T-cell (primary cell): ENCODE data around the gene SKIC2. TPM values are rescaled to one million over a fixed set of nuclear protein-coding genes. Genes with fewer than 3 reads are reported as not detected.
"Not testable (repeated sequence)": the region's sequence is repeated elsewhere in the genome, so short reads cannot be mapped to it uniquely, and the experiment has no call there.

Experiments
- ATAC-seq, 4 experiments: fragments of 200-7000 bp in 3 of 4; fragments of 150-1000 bp in 1 of 4; cut with Tn5 transposase; replicated peaks in 1 of 4; 1 replicate in 3 of 4; 2 replicates in 1 of 4; pipeline ENCODE4 v1.10.0; 2021; ENCODE audit warnings: moderate library complexity in 3 of 4, mild to moderate bottlenecking in 2 of 4, moderate number of reproducible peaks in 1 of 4
- CTCF ChIA-PET, 2 donors: fragments of 300-600 bp; sonication (Branson Sonifier 250); formaldehyde crosslinking; loops; one replicate each; lab custom pipeline; 2022; ENCODE audit warnings: antibody characterized with exemption in 2 of 2; lab: Charles Lee
- POLR2A ChIA-PET, 2 donors: fragments of 300-600 bp; sonication (Branson Sonifier 250); formaldehyde crosslinking; loops; one replicate each; lab custom pipeline; 2022; ENCODE audit warnings: antibody characterized with exemption in 2 of 2; lab: Charles Lee
- DNase-seq, 35 experiments: peaks; one replicate each; pipeline versions ENCODE4 v3.0.0 to v3.0.0-alpha.2; 2013 to 2023
- H3K27ac ChIP-seq: one replicate; pipeline ENCODE4 v1.5.1; 2013; ENCODE audit warnings: low read length
- H3K27me3 ChIP-seq, 2 experiments: replicated peaks in 1 of 2; 1 replicate in 1 of 2; 2 replicates in 1 of 2; pipeline versions ENCODE4 v1.6.1 to v1.7.0; 2013; ENCODE audit warnings: low read length in 1 of 2, mixed read lengths in 1 of 2; ENCODE audit not compliant: control insufficient read depth in 2 of 2, insufficient read depth in 2 of 2; ENCODE audit errors: extremely low read depth in 1 of 2
- H3K36me3 ChIP-seq, 2 donors: 1 replicate in 1 of 2; 2 replicates in 1 of 2; pipeline versions ENCODE4 v1.6.1 to v1.7.0; 2013; ENCODE audit warnings: low read length in 1 of 2; ENCODE audit not compliant: control insufficient read depth in 2 of 2, insufficient read depth in 1 of 2; ENCODE audit errors: extremely low read depth in 1 of 2
- H3K4me1 ChIP-seq, 2 experiments: 1 replicate in 1 of 2; 2 replicates in 1 of 2; pipeline versions ENCODE4 v1.6.1 to v1.7.0; 2013; ENCODE audit warnings: low read length in 2 of 2, mixed read lengths in 1 of 2; ENCODE audit not compliant: insufficient read depth in 2 of 2, control insufficient read depth in 1 of 2; ENCODE audit errors: extremely low read depth in 1 of 2
- H3K4me3 ChIP-seq, 2 donors: 1 replicate in 1 of 2; 2 replicates in 1 of 2; pipeline versions ENCODE4 v1.5.1 to v1.7.0; 2013; ENCODE audit warnings: mild to moderate bottlenecking in 2 of 2, low read length in 1 of 2, moderate library complexity in 1 of 2; ENCODE audit not compliant: control insufficient read depth in 1 of 2; ENCODE audit errors: extremely low read depth in 1 of 2
- H3K9me3 ChIP-seq: 2 replicates; pipeline ENCODE4 v1.7.0; 2013
- H3K27ac Mint-ChIP-seq, 2 donors: one replicate each; pipeline ENCODE4 v1.8.0; 2020 to 2021; ENCODE audit warnings: mild to moderate bottlenecking in 2 of 2, mixed read lengths in 2 of 2
- H3K27me3 Mint-ChIP-seq, 2 donors: one replicate each; pipeline ENCODE4 v1.8.0; 2021 to 2022; ENCODE audit warnings: mixed read lengths in 2 of 2
- H3K36me3 Mint-ChIP-seq: one replicate; pipeline ENCODE4 v1.8.0; 2021; ENCODE audit warnings: mixed read lengths
- H3K4me1 Mint-ChIP-seq, 3 donors: one replicate each; pipeline ENCODE4 v1.8.0; 2020 to 2022; ENCODE audit warnings: mixed read lengths in 3 of 3, mild to moderate bottlenecking in 1 of 3
- H3K4me3 Mint-ChIP-seq, 3 donors: one replicate each; pipeline ENCODE4 v1.8.0; 2020 to 2022; ENCODE audit warnings: mild to moderate bottlenecking in 3 of 3, mixed read lengths in 3 of 3, moderate library complexity in 3 of 3
- H3K9me3 Mint-ChIP-seq, 3 donors: one replicate each; pipeline ENCODE4 v1.8.0; 2020 to 2022; ENCODE audit warnings: mixed read lengths in 3 of 3
- WGBS: methylation state at CpG from one replicate; pipeline ENCODE4 v1.1.5; 2013; ENCODE audit warnings: missing lambda C conversion rate; ENCODE audit not compliant: insufficient coverage; 5-methylcytosine and 5-hydroxymethylcytosine counted together
- total RNA-seq, 35 experiments: library from RNA in 6 of 35; stranded (reverse) in 6 of 35; fragments of 120-200 nt in 1 of 35; gene quantifications; one replicate each; pipeline versions ENCODE4 v1.2.1 to v1.2.4 and lab custom pipeline; 2013 to 2026

Gene SKIC2
- total RNA-seq, 5 donors from 2014 or later (not counting 1 experiment from before 2014, with no cell fraction given): 104 to 169 (median 112) TPM

- CTCF ChIA-PET: no interaction called here
Observed at GRCh38 chr6:31928672-31928939, 30.4 kb upstream of the SKIC2 start.

GRCh38 chr6:31930962-31931361 lies 28.0 kb upstream of the SKIC2 start:
- Mint-ChIP-seq H3K9me3 (no peaks in the 10 kb centered on the region), H3K4me1 (no peaks in the 10 kb centered on the region), H3K27ac (no peak overlapping the region), H3K27me3 (peaks cover 0 to 8% of the 10 kb centered on the region in 2 donors), H3K36me3 (no peaks in the 10 kb centered on the region), H3K4me3 (no peak overlapping the region)
- H3K4me3 ChIP-seq: no peak overlapping the region
- ChIA-PET POLR2A (no interaction called here), CTCF (no interaction called here)
- peaks cover 2 to 21% of the 10 kb centered on the region in 2 experiments for H3K27me3 ChIP-seq
- H3K36me3 ChIP-seq: no peaks in the 10 kb centered on the region
- no peak for DNase-seq
- no peak for ATAC-seq
- WGBS: no CpG with 5 or more reads among the region's 1 CpG
- H3K9me3 ChIP-seq: no peaks in the 10 kb centered on the region
- H3K27ac ChIP-seq: no peak overlapping the region
- no peaks in the 10 kb centered on the region for H3K4me1 ChIP-seq

More at GRCh38 chr6:31928672-31928939, 30.4 kb upstream of the SKIC2 start:
- no peaks in the 10 kb centered on the region for H3K9me3 Mint-ChIP-seq
- ATAC-seq: no peak
- H3K36me3 Mint-ChIP-seq: no peaks in the 10 kb centered on the region
- H3K27ac ChIP-seq: no peak overlapping the region
- POLR2A ChIA-PET: no interaction called here
- H3K36me3 ChIP-seq: no peaks in the 10 kb centered on the region
- H3K4me3 ChIP-seq: no peak overlapping the region
- H3K4me1 Mint-ChIP-seq: no peaks in the 10 kb centered on the region
- peaks cover 0 to 6% of the 10 kb centered on the region in 2 donors for H3K27me3 Mint-ChIP-seq
- H3K9me3 ChIP-seq: no peaks in the 10 kb centered on the region
- no peak for DNase-seq
- H3K4me3 Mint-ChIP-seq: no peak overlapping the region
- no peaks in the 10 kb centered on the region for H3K4me1 ChIP-seq
- H3K27ac Mint-ChIP-seq: no peak overlapping the region
- H3K27me3 ChIP-seq: peaks cover 2 to 16% of the 10 kb centered on the region in 2 experiments
- WGBS: 71% methylated on average over 3 of the region's 9 CpGs

GRCh38 chr6:31932137-31932536 lies 26.8 kb upstream of the SKIC2 start:
- ATAC-seq, POLR2A ChIA-PET, H3K36me3 ChIP-seq, H3K4me1 Mint-ChIP-seq, H3K9me3 ChIP-seq, H3K9me3 Mint-ChIP-seq, DNase-seq, H3K36me3 Mint-ChIP-seq, H3K27me3 Mint-ChIP-seq, H3K27ac Mint-ChIP-seq, H3K4me3 Mint-ChIP-seq, H3K27ac ChIP-seq, H3K4me3 ChIP-seq, H3K4me1 ChIP-seq, CTCF ChIA-PET: not testable (repeated sequence)
- peaks cover 2 to 21% of the 10 kb centered on the region in 2 experiments for H3K27me3 ChIP-seq
- no CpG with 5 or more reads among the region's 32 CpGs for WGBS

GRCh38 chr6:31933537-31933936 lies 25.4 kb upstream of the SKIC2 start:
- Mint-ChIP-seq H3K4me1 (no peaks in the 10 kb centered on the region), H3K27ac (no peak overlapping the region), H3K36me3 (no peaks in the 10 kb centered on the region), H3K9me3 (no peaks in the 10 kb centered on the region), H3K4me3 (no peak overlapping the region), H3K27me3 (peaks cover 0 to 5% of the 10 kb centered on the region in 2 donors)
- H3K27me3 ChIP-seq: peaks cover 0 to 12% of the 10 kb centered on the region in 2 experiments
- DNase-seq (no peak), ATAC-seq (no peak)
- H3K9me3 ChIP-seq: no peaks in the 10 kb centered on the region
- CTCF ChIA-PET: no interaction called here
- no peak overlapping the region for H3K4me3 ChIP-seq
- no peaks in the 10 kb centered on the region for H3K36me3 ChIP-seq
- no peak overlapping the region for H3K27ac ChIP-seq
- no peaks in the 10 kb centered on the region for H3K4me1 ChIP-seq
- POLR2A ChIA-PET: no interaction called here
- 91% methylated on average over 17 of the region's 19 CpGs for WGBS

GRCh38 chr6:31935021-31935420 lies 24.0 kb upstream of the SKIC2 start:
- no peak overlapping the region for H3K4me3 ChIP-seq
- peaks cover 0 to 9% of the 10 kb centered on the region in 2 experiments for H3K27me3 ChIP-seq
- Mint-ChIP-seq H3K4me3 (no peak overlapping the region), H3K27me3 (peaks cover 0 to 5% of the 10 kb centered on the region in 2 donors), H3K36me3 (no peaks in the 10 kb centered on the region), H3K4me1 (no peaks in the 10 kb centered on the region), H3K27ac (no peak overlapping the region), H3K9me3 (no peaks in the 10 kb centered on the region)
- CTCF ChIA-PET: no interaction called here
- no peaks in the 10 kb centered on the region for H3K9me3 ChIP-seq
- H3K27ac ChIP-seq: no peak overlapping the region
- ATAC-seq (no peak), DNase-seq (no peak)
- WGBS: no CpG with 5 or more reads among the region's 3 CpGs
- no peaks in the 10 kb centered on the region for H3K4me1 ChIP-seq
- H3K36me3 ChIP-seq: no peaks in the 10 kb centered on the region
- POLR2A ChIA-PET: no interaction called here

GRCh38 chr6:31935823-31936222 lies 23.2 kb upstream of the SKIC2 start:
- H3K27ac ChIP-seq: no peak overlapping the region
- no peaks in the 10 kb centered on the region for H3K9me3 ChIP-seq
- ATAC-seq (no peak), DNase-seq (no peak)
- H3K9me3 Mint-ChIP-seq: no peaks in the 10 kb centered on the region
- ChIA-PET POLR2A (no interaction called here), CTCF (no interaction called here)
- no peaks in the 10 kb centered on the region for H3K4me1 ChIP-seq
- H3K27ac Mint-ChIP-seq: no peak overlapping the region
- peaks cover 0 to 5% of the 10 kb centered on the region in 2 donors for H3K27me3 Mint-ChIP-seq
- 74% methylated on average over 9 of the region's 9 CpGs for WGBS
- H3K36me3 ChIP-seq: no peaks in the 10 kb centered on the region
- H3K4me3 ChIP-seq: no peak overlapping the region
- no peaks in the 10 kb centered on the region for H3K36me3 Mint-ChIP-seq
- H3K27me3 ChIP-seq: peaks cover 0 to 9% of the 10 kb centered on the region in 2 experiments
- H3K4me3 Mint-ChIP-seq: no peak overlapping the region
- H3K4me1 Mint-ChIP-seq: no peaks in the 10 kb centered on the region

- POLR2A ChIA-PET: no interaction called here
- WGBS: 2% methylated on average over 5 of the region's 6 CpGs
- DNase-seq: no peak
- Histone ChIP-seq H3K4me1 (no peaks in the 10 kb centered on the region), H3K36me3 (no peaks in the 10 kb centered on the region), H3K27me3 (peaks cover 0 to 35% of the 10 kb centered on the region in 2 experiments), H3K9me3 (no peaks in the 10 kb centered on the region), H3K27ac (no peak overlapping the region), H3K4me3 (no peak overlapping the region)
- no peak overlapping the region for H3K27ac Mint-ChIP-seq
- H3K36me3 Mint-ChIP-seq: no peaks in the 10 kb centered on the region
- CTCF ChIA-PET: no interaction called here
- ATAC-seq: no peak
- H3K4me3 Mint-ChIP-seq: no peak overlapping the region
- peaks cover 8 to 21% of the 10 kb centered on the region in 2 donors for H3K27me3 Mint-ChIP-seq
- no peaks in the 10 kb centered on the region for H3K9me3 Mint-ChIP-seq
- H3K4me1 Mint-ChIP-seq: peaks cover 0 to 5% (median 0%) of the 10 kb centered on the region in 3 donors
Observed at GRCh38 chr6:31940256-31940664, 18.7 kb upstream of the SKIC2 start.
